Left ventricle myocardium inferior (tissue), 1 donor: ENCODE data around the gene SLC25A6. TPM values are rescaled to one million over a fixed set of nuclear protein-coding genes. Genes with fewer than 3 reads are reported as not detected.

Source experiments
- DNase-seq: peaks from one replicate; pipeline ENCODE4 v3.0.0-alpha.2; 2020
- H3K27ac ChIP-seq: fragments of 200-600 bp; replicated peaks from 2 replicates; pipeline ENCODE4 v1.8.0; 2021
- H3K27me3 ChIP-seq: fragments of 200-600 bp; 2 replicates; pipeline ENCODE4 v1.8.0; 2021; ENCODE audit warnings: low read depth
- H3K36me3 ChIP-seq: fragments of 200-600 bp; 2 replicates; pipeline ENCODE4 v1.8.0; 2021
- H3K4me1 ChIP-seq: fragments of 200-600 bp; 2 replicates; pipeline ENCODE4 v1.8.0; 2021
- H3K4me3 ChIP-seq: fragments of 200-600 bp; 2 replicates; pipeline ENCODE4 v1.8.0; 2021; ENCODE audit warnings: mild to moderate bottlenecking, moderate library complexity
- H3K9me3 ChIP-seq: fragments of 200-600 bp; replicated peaks from 2 replicates; pipeline ENCODE4 v1.8.0; 2021
- CTCF ChIP-seq: fragments of 200-600 bp; IDR thresholded peaks from 2 replicates; pipeline ENCODE4 v1.8.0; 2021; ENCODE audit warnings: antibody characterized with exemption, mild to moderate bottlenecking, borderline replicate concordance
- intact Hi-C: fragments of 100-400 bp; cut with micrococcal nuclease; formaldehyde crosslinking; loops from one replicate; pipeline ENCODE4 v1.11.0; 2022
- total RNA-seq: library from RNA; stranded (reverse); fragmentation: NEBNext Ultra II Directional; extraction: Animal tissue kit (Norgen Biotek cat#: 25700); gene quantifications from one replicate; pipeline ENCODE4 v1.2.1, GENCODE V29; 2021
- donor health status: DM: no; HTN: yes; CAD: no; lungs with severe emphysema.

Gene SLC25A6
- total RNA-seq, 1 donor from 2014 or later, result 158 TPM

DNA sequence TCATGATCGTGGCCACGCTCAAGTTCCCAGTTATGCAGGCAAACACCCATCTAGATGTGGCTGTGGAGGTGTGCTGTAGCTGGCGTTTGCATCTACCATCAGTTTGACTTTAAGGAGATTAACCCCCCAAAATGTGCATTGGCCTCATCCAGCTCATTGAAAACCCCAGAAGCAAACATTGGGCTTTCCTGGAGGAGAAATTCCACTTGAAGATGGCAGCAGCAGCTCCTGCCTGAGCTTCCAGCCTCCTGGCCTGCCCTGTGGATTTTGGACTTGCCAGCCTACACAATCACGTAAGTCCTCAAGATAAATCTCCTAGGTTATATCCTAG lies 30.2 kb upstream of the SLC25A6 start:
- H3K4me1 ChIP-seq, result no peaks in the 10 kb centered on the region
- H3K27ac ChIP-seq, result no peak overlapping the region
- no peak overlapping the region for H3K4me3 ChIP-seq
- no peak for DNase-seq
- peaks cover 25% of the 10 kb centered on the region for H3K9me3 ChIP-seq
- H3K27me3 ChIP-seq, result no peaks in the 10 kb centered on the region
- no peak for TF ChIP-seq CTCF
- intact Hi-C loops, result no loop called here
- H3K36me3 ChIP-seq, result peaks cover 67% of the 10 kb centered on the region

- Histone ChIP-seq H3K27me3 (no peaks in the 10 kb centered on the region), H3K4me1 (no peaks in the 10 kb centered on the region), H3K27ac (no peak overlapping the region), H3K4me3 (no peak overlapping the region), H3K36me3 (peaks cover 62% of the 10 kb centered on the region), H3K9me3 (peaks cover 25% of the 10 kb centered on the region)
- no peak for DNase-seq
- intact Hi-C loops, result no loop called here
- TF ChIP-seq CTCF, result no peak
These were observed 29.7 kb upstream of the SLC25A6 start for GRCh38 chrX:1421433-1422134.

DNA sequence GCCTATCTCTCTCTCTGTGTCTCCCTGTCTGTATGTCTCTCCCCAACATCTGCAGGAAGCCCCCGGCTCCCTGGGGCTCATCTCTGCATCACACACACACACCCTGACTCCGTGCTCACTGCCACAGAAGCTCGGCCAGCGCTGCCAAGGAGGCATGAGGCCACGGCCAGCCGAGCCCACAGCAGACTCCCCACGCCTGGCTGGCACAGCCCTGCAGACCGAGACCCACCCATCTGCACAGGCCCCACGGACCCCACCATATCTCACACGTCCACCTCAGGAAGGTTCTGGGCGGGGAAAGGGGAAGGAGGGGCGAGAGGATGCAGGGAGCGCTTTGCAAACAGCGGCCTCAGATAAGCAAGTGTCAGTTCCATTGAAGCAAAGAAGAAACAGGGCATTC lies 28.5 kb upstream of the SLC25A6 start:
- intact Hi-C loops, result no loop called here
- Histone ChIP-seq H3K4me3 (no peak overlapping the region), H3K9me3 (peaks cover 25% of the 10 kb centered on the region), H3K27me3 (no peaks in the 10 kb centered on the region), H3K27ac (no peak overlapping the region), H3K4me1 (no peaks in the 10 kb centered on the region), H3K36me3 (peaks cover 50% of the 10 kb centered on the region)
- DNase-seq, result no peak
- no peak for TF ChIP-seq CTCF

GRCh38 chrX:1419545-1420355 lies 27.8 kb upstream of the SLC25A6 start:
- no peaks in the 10 kb centered on the region for H3K27me3 ChIP-seq
- no peak overlapping the region for H3K27ac ChIP-seq
- H3K4me3 ChIP-seq, result no peak overlapping the region
- TF ChIP-seq CTCF, result no peak
- peaks cover 45% of the 10 kb centered on the region for H3K36me3 ChIP-seq
- DNase-seq, result no peak
- H3K4me1 ChIP-seq, result no peaks in the 10 kb centered on the region
- intact Hi-C loops, result no loop called here
- peaks cover 25% of the 10 kb centered on the region for H3K9me3 ChIP-seq

GRCh38 chrX:1418901-1419544 lies 27.1 kb upstream of the SLC25A6 start:
- TF ChIP-seq CTCF, result no peak
- intact Hi-C loops, result no loop called here
- Histone ChIP-seq H3K27ac (no peak overlapping the region), H3K9me3 (peaks cover 25% of the 10 kb centered on the region), H3K27me3 (no peaks in the 10 kb centered on the region), H3K4me1 (no peaks in the 10 kb centered on the region), H3K4me3 (no peak overlapping the region), H3K36me3 (peaks cover 50% of the 10 kb centered on the region)
- no peak for DNase-seq
